Tibial artery (tissue), 4 donors: ENCODE results near the gene RBMXL3.
"Not testable (repeated sequence)": the region's sequence is repeated elsewhere in the genome, so short reads cannot be mapped to it uniquely, and the experiment has no call there.

Experiments
- DNase-seq, 2 donors: peaks; one replicate each; pipeline ENCODE4 v3.0.0-alpha.2; 2019
- H3K27ac ChIP-seq, 2 donors: fragments of 200-600 bp; sonication (generic) in 1 of 2; 1 replicate in 1 of 2; 2 replicates in 1 of 2; pipeline ENCODE4 v1.5.1; 2018 to 2019; ENCODE audit warnings: mild to moderate bottlenecking in 1 of 2
- H3K27me3 ChIP-seq, 2 donors: fragments of 200-600 bp; sonication (generic) in 1 of 2; one replicate each; pipeline versions ENCODE4 v1.5.1 to v1.6.0; 2016 to 2019
- H3K36me3 ChIP-seq, 3 donors: fragments of 200-600 bp; sonication (generic) in 2 of 3; one replicate each; pipeline ENCODE4 v1.5.1; 2016 to 2019; ENCODE audit warnings: mild to moderate bottlenecking in 2 of 3
- H3K4me1 ChIP-seq, 4 donors: fragments of 200-600 bp; sonication (generic) in 2 of 4; 1 replicate in 3 of 4; 2 replicates in 1 of 4; pipeline ENCODE4 v1.5.1; 2016 to 2019
- H3K4me3 ChIP-seq, 2 donors: fragments of 200-600 bp; sonication (generic) in 1 of 2; 1 replicate in 1 of 2; 2 replicates in 1 of 2; pipeline ENCODE4 v1.5.1; 2018 to 2019; ENCODE audit warnings: mild to moderate bottlenecking in 2 of 2
- H3K9me3 ChIP-seq, 3 donors: fragments of 200-600 bp; sonication (generic) in 1 of 3; one replicate each; pipeline ENCODE4 v1.5.1; 2016 to 2019
- CTCF ChIP-seq, 2 experiments: fragments of 200-600 bp in 1 of 2; fragments of 450-650 bp in 1 of 2; IDR thresholded peaks; one replicate each; pipeline ENCODE4 v1.5.1; 2017 to 2019; ENCODE audit warnings: antibody characterized with exemption in 2 of 2, mild to moderate bottlenecking in 1 of 2, moderate library complexity in 1 of 2
- intact Hi-C: fragments of 100-400 bp; cut with DNase I; formaldehyde crosslinking; loops from one replicate; pipeline ENCODE4 v1.15.0; 2023; ENCODE audit warnings: low total_unique reads

RBMXL3 gene

GRCh38 chrX:115192244-115192700 is 3.1 kb downstream of the RBMXL3 start:
- no peak for TF ChIP-seq CTCF (IDR thresholded peaks at IDR 0.05)
- intact Hi-C loops = no loop called here
- no peaks in the 10 kb centered on the region for H3K36me3 ChIP-seq

DNA sequence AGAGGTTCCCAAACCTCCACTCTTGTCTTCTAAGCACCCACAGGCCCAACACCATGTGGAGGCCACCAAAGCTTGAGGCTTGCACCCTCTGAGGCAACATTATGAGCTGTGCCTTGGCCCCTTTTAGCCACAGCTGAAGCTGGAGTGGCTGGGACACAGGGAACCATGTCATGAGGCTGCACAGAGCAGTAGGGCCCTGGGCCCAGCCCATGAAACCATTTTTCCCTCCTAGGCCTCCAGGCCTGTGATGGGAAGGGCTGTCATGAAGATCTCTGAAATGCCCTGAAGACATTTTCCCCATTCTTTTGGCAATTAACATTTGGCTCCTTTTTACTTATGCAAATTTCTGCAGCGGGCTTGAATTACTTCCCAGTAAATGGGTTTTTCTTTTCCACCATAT is 14.8 kb downstream of the RBMXL3 start:
- no peaks in the 10 kb centered on the region for H3K4me1 ChIP-seq
- intact Hi-C loops = no loop called here
- no peak overlapping the region for H3K27ac ChIP-seq
- no peaks in the 10 kb centered on the region for H3K36me3 ChIP-seq
- no peak for DNase-seq
- H3K9me3 ChIP-seq = peaks cover 0 to 10% (median 8%) of the 10 kb centered on the region in 3 donors
- no peak overlapping the region for H3K4me3 ChIP-seq
- no peaks in the 10 kb centered on the region for H3K27me3 ChIP-seq
- no peak for TF ChIP-seq CTCF (IDR thresholded peaks at IDR 0.05)

More at GRCh38 chrX:115192244-115192700, 3.1 kb downstream of the RBMXL3 start:
- DNase-seq = no peak
- no peaks in the 10 kb centered on the region for H3K4me1 ChIP-seq
- no peak overlapping the region for H3K4me3 ChIP-seq
- H3K9me3 ChIP-seq = no peaks in the 10 kb centered on the region
- no peaks in the 10 kb centered on the region for H3K27me3 ChIP-seq
- H3K27ac ChIP-seq = no peak overlapping the region

GRCh38 chrX:115209547-115209946 is 20.3 kb downstream of the RBMXL3 start:
- H3K27ac ChIP-seq, H3K36me3 ChIP-seq, intact Hi-C loops, H3K4me3 ChIP-seq, DNase-seq, H3K9me3 ChIP-seq, H3K27me3 ChIP-seq, H3K4me1 ChIP-seq: not testable (repeated sequence)

DNA sequence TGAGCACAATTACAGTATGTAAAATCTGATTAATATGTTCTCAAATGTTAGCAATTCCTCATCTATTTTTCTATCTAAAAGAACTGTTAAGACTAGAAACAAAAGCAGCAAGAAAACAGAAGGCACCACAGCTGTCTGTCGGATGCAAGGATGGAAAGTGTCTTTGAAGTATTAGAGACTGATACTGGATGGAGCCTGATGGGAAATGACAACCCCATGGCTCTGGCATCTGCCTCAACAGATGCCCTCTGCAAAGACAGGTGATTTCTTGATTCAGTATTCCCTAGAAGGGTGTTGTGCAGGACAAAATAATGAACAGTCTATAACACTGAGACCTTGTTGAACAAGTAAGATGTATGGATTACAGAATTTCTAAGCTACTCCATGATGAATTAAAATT is 24.9 kb downstream of the RBMXL3 start:
- no peaks in the 10 kb centered on the region for H3K36me3 ChIP-seq
- H3K4me1 ChIP-seq = no peaks in the 10 kb centered on the region
- DNase-seq = no peak
- H3K4me3 ChIP-seq = no peak overlapping the region
- intact Hi-C loops = no loop called here
- no peak overlapping the region for H3K27ac ChIP-seq
- no peak for TF ChIP-seq CTCF (IDR thresholded peaks at IDR 0.05)
- no peaks in the 10 kb centered on the region for H3K27me3 ChIP-seq
- no peaks in the 10 kb centered on the region for H3K9me3 ChIP-seq

- Histone ChIP-seq H3K36me3 (no peaks in the 10 kb centered on the region), H3K4me3 (no peak overlapping the region), H3K9me3 (no peaks in the 10 kb centered on the region), H3K27me3 (no peaks in the 10 kb centered on the region), H3K27ac (no peak overlapping the region), H3K4me1 (no peaks in the 10 kb centered on the region)
- TF ChIP-seq CTCF (IDR thresholded peaks at IDR 0.05) = no peak
- DNase-seq = no peak
- intact Hi-C loops = no loop called here
Observed at GRCh38 chrX:115214605-115215004, 25.4 kb downstream of the RBMXL3 start.

DNA sequence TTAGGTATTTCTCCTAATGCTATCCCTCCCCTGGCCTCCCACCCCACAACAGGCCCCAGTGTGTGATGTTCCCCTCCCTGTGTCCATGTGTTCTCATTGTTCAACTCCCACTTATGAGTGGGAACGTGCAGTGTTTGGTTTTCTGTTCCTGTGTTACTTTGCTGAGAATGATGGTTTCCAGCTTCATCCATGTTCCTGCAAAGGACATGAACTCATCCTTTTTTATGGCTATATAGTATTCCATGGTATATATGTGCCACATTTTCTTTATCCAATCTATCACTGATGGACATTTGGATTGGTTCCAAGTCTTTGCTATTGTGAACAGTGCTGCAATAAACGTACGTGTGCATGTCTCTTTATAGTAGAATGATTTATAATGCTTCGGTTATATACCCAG is 28.1 kb downstream of the RBMXL3 start:
- H3K27me3 ChIP-seq, intact Hi-C loops, H3K9me3 ChIP-seq, H3K4me3 ChIP-seq, H3K36me3 ChIP-seq, H3K27ac ChIP-seq, DNase-seq, H3K4me1 ChIP-seq: not testable (repeated sequence)

DNA sequence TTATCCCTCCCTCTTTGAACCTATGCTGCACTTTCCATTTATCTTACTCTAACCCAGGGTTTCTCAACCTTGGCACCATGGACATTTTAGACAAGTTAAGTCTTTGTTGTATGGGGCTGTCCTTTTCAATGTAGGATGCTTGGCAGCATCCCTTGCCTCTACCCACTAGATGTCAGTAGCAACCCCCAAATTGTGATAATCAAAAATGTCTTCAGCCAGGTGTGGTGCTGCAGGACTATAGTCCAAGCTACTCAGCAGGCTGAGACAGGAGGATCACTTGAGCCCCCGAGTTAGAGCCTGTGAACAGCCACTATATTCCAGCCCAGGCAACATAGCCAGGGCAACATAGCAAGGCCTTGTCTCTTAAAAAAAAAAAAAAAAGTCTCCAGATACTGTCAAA is 37.7 kb downstream of the RBMXL3 start:
- intact Hi-C loops = no loop called here
- Histone ChIP-seq H3K9me3 (no peaks in the 10 kb centered on the region), H3K36me3 (no peaks in the 10 kb centered on the region), H3K4me3 (no peak overlapping the region), H3K27me3 (no peaks in the 10 kb centered on the region), H3K4me1 (peaks cover 0 to 9% (median 0%) of the 10 kb centered on the region in 4 donors), H3K27ac (no peak overlapping the region)
- TF ChIP-seq CTCF (IDR thresholded peaks at IDR 0.05) = peak; percentile 22 to 23
- DNase-seq = no peak
